ENCODE results near the gene ZNF540.

- TF ChIP-seq CTCF (conservative IDR thresholded peaks at IDR 0.05 in 1 of 2, IDR thresholded peaks at IDR 0.05 in 1 of 2; ENCODE audit: extremely low read depth in 1 of 2, insufficient read depth in 1 of 2, low read depth in 1 of 2, low read length in 2 of 2) (no peak), EZH2 (IDR thresholded peaks at IDR 0.05; ENCODE audit: borderline replicate concordance, low read length) (no peak)
These were observed 61.2 kb downstream of the ZNF540 start for GRCh38 chr19:37655689-37656371.
